GM04504 (cell line): ENCODE measurements around the gene PDPR.
"Not testable (repeated sequence)": the region's sequence is repeated elsewhere in the genome, so short reads cannot be mapped to it uniquely, and the experiment has no call there.

ENCODE experiments used
- DNase-seq: peaks from one replicate; pipeline ENCODE4 v3.0.0-alpha.2; 2012; ENCODE audit warnings: low read depth

PDPR gene

DNA sequence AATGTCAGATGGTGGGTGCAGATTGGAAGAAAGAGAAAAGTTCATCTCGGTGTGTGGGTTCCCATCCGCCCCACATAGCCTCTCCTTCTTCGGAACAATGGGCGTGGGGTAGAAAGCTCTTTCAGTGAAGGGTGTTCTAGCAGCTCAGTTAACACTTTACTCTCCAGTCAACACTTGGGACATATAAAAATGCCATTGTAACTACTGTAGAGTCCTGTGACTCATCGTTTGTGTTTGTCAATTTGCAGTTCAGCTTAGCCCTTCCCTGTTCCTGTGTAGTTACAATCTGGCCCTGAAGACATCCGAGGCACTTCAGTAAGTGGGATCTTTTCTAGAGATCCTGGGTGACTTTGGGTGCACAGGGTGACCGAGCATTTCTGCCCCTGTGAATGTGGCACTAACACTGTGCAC lies 47.9 kb downstream of the PDPR start:
- peak; percentile 24 for DNase-seq

GRCh38 chr16:70163596-70163995 lies 49.5 kb downstream of the PDPR start:
- DNase-seq: no peak

DNA sequence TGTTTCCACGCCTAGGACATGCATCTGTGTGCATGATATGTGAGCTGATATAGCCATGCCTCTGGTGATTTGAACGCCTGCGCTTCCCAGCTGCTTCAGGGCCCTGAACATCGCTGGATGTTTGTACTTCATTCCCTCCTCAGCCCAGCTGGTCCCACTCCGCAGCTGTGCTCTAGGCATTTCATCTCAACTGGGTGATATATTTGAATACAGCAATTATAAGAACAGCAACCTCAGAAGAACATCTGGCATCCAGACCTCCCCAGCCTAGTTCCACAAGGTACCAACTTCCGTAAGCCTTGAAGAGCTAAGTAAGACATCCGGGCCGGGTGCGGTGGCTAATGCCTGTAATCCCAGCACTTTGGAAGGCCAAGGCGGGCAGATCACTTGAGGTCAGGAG lies 52.6 kb downstream of the PDPR start:
- DNase-seq: not testable (repeated sequence)

- not testable (repeated sequence) for DNase-seq
These were observed 59.2 kb downstream of the PDPR start, which contains the start of gene CLEC18C for GRCh38 chr16:70173212-70173837. TSS of gene CLEC18C (plus strand) at chr16:70173787. CDS start at chr16:70174279, 492 bp downstream.

DNA sequence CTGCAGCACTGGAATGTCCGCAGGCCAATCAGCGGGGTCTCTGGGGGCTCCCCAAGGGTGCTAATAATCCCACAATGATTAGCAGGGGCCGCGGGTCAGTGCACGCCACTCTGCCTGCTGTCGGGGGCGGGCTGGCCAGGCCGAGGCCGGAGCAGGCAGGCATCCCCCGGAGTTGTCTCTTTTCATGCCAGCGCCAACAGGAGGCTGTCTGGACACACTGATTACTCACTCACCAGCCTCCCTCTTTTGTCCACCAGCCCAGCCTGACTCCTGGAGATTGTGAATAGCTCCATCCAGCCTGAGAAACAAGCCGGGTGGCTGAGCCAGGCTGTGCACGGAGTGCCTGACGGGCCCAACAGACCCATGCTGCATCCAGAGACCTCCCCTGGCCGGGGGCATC lies 59.8 kb downstream of the PDPR start:
- not testable (repeated sequence) for DNase-seq

GRCh38 chr16:70174387-70174932 lies 60.3 kb downstream of the PDPR start:
- DNase-seq: not testable (repeated sequence)

DNA sequence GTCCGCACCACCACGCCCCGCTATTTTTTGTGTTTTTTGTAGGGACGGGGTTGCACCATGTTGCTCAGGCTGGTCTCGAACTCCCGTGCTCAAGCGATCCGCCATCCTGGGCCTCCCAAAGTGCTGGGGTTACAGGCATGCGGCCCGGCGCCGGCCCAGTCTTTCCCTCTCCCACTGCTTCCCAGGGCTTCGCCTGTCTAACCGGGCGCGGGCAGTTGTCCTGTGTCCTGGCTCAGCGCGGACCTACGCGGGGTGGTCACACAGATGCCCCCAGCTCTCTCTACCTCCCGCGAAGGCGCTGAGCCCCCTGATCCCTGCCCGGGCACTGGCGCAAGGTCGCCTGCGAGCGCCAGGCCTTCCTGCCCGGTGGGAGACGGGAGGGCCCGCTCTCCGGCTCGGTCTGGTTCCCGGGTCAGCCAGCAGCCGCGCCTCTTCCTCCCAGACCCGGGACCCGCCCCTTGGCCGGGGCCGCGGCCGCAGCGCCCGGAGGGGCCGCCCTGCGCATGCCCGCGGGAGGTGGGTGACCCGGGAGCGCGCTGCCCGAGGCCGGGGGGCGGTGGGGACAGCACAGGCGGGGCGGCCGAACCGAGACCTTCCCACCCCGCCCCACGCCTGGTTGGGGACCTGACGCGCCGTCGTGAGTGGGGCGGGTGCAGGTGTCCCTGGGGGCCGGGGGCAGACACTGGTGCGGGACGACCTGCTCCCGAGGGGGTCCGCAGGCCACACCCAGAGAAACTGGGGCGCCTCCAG lies 73.9 kb downstream of the PDPR start:
- not testable (repeated sequence) for DNase-seq

- not testable (repeated sequence) for DNase-seq
These were observed 74.4 kb downstream of the PDPR start for GRCh38 chr16:70188608-70188915.

GRCh38 chr16:70190574-70190973 lies 76.4 kb downstream of the PDPR start:
- DNase-seq: not testable (repeated sequence)

GRCh38 chr16:70196683-70197300 lies 82.7 kb downstream of the PDPR start:
- not testable (repeated sequence) for DNase-seq

GRCh38 chr16:70197611-70198010 lies 83.5 kb downstream of the PDPR start:
- DNase-seq: not testable (repeated sequence)

DNA sequence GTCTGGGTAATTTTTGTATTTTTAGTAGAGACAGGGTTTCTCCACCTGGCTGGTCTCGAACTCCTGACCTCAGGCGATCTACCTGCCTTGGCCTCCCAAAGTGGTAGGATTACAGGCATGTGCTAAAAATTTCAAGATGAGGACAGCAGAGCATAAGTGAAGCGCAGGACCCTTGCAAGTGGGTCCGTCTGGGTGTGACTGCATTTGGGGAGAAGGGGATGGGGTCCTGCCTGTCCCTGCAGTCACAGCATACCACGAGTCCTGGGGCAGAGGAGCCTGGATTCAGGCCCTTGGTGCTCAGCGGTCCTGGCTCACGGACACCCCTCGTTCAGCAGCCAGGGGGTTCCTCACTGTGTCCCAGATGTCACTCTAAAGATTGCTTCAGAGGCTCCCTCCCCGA lies 84.1 kb downstream of the PDPR start:
- not testable (repeated sequence) for DNase-seq

DNA sequence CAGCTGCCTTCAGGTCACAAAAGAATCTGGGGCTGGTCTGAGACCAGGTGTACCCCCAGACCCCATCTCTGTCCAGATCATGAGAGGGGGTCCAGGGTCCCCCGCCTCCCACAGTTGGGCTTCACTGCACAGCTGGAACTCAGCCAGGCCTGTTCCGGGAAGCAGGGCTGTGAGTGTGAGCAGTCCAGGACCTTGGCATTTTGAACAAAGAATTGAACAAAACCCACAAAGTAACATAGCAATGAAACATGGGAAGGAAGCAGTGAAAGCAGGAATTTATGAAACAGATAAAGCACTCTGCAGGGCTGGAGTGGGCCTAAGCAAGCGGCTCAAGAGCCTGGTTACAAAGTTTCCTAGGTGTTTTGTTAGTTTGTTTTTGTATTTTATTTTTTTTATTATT lies 84.5 kb downstream of the PDPR start:
- DNase-seq: not testable (repeated sequence)

GRCh38 chr16:70199170-70199569 lies 85.0 kb downstream of the PDPR start:
- DNase-seq: not testable (repeated sequence)

DNA sequence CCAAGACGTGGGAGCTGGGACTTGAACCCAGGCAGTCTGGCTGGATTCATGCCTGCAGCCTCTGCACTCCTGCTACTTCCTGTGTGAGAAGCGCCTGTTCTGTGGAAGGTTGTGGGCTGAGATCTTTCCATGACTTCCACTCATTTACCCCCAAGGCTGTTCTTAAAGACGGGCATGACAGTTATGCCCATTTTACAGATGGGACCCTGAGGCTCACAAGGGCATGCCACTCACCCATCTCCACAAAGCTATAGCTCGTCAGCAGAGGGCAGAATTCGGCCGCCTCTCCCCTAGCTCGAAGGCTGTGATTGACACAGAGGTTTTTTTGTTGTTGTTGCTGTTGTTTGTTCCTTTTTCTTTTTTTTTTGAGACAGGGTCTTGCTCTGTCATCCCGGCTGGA lies 85.9 kb downstream of the PDPR start:
- DNase-seq: not testable (repeated sequence)

DNA sequence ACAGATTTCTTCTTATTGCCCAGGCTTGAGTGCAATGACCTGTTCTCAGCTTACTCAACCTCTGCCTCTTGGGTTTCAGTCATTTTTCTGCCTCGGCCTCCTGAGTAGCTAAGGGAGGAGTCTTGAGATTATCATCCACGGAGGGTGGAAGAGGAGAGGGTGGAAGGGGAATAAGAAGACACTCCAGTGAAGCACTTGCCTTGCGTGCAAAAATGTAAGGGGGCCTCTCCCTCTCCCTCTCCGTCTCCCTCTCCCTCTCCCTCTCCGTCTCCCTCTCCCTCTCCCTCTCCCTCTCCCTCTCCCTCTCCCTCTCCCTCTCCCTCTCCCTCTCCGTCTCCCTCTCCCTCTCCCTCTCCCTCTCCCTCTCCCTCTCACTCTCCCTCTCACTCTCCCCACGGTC lies 89.4 kb downstream of the PDPR start:
- DNase-seq: not testable (repeated sequence)

- DNase-seq: not testable (repeated sequence)
These were observed 89.9 kb downstream of the PDPR start for GRCh38 chr16:70204010-70204409.

- not testable (repeated sequence) for DNase-seq
These were observed 90.7 kb downstream of the PDPR start for GRCh38 chr16:70204668-70205405.

GRCh38 chr16:70206382-70206781 lies 92.2 kb downstream of the PDPR start:
- DNase-seq: not testable (repeated sequence)
